BLaER1 (cell line): ENCODE data around the gene RAD51.

Experiments
- H3K27ac ChIP-seq: shearing (Covaris generic); formaldehyde crosslinking; 2 replicates; pipeline ENCODE4 v1.8.1; 2022
- H3K27me3 ChIP-seq: shearing (Covaris generic); formaldehyde crosslinking; 2 replicates; pipeline ENCODE4 v1.8.1; 2022
- H3K36me3 ChIP-seq: shearing (Covaris generic); formaldehyde crosslinking; 2 replicates; pipeline ENCODE4 v1.8.1; 2022
- H3K4me1 ChIP-seq: shearing (Covaris generic); formaldehyde crosslinking; 2 replicates; pipeline ENCODE4 v1.8.1; 2022
- H3K4me2 ChIP-seq: shearing (Covaris generic); formaldehyde crosslinking; 2 replicates; pipeline ENCODE4 v1.8.1; 2022
- H3K4me3 ChIP-seq: shearing (Covaris generic); formaldehyde crosslinking; 2 replicates; pipeline ENCODE4 v1.8.1; 2022
- H3K9ac ChIP-seq: shearing (Covaris generic); formaldehyde crosslinking; 2 replicates; pipeline ENCODE4 v1.8.1; 2022
- H3K9me3 ChIP-seq: shearing (Covaris generic); formaldehyde crosslinking; 2 replicates; pipeline ENCODE4 v1.8.1; 2022
- H4K20me1 ChIP-seq: shearing (Covaris generic); formaldehyde crosslinking; 2 replicates; pipeline ENCODE4 v1.8.1; 2022
- Cebpa-rat ChIP-seq: shearing (Covaris generic); IDR thresholded peaks from 2 replicates; pipeline ENCODE4 v1.8.1; 2022

The RAD51 gene

GRCh38 chr15:40743921-40744814 is 49.2 kb downstream of the RAD51 start:
- Histone ChIP-seq H3K27ac (peak overlapping the region; percentile 14; the same call in 1 of the 2 replicates), H3K4me2 (peak overlapping the region; percentile 48), H3K9me3 (no peaks in the 10 kb centered on the region), H3K4me3 (no peak overlapping the region), H3K36me3 (peaks cover 90% of the 10 kb centered on the region), H4K20me1 (peaks cover 42% of the 10 kb centered on the region), H3K4me1 (peaks cover 35% of the 10 kb centered on the region), H3K9ac (peak overlapping the region; percentile 12; the same call in 1 of the 2 replicates), H3K27me3 (no peaks in the 10 kb centered on the region)
- no peak for TF ChIP-seq Cebpa-rat

DNA sequence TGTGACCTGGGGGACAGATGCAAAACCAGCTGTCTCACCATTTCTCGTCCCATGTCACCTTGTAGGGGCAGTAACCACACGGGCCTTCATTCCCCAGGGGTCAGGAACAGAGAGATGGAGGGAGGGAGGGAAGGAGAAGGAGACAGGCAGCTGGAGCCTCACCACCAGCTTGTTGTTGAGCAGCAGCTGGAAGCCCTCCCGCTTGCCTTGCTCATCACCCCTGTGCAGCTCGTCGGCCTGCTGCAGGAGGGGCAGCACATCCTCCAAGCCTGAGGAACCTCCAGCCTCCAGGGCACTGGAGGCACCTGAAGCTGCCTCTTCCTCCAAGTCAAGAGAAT is 49.8 kb downstream of the RAD51 start:
- Histone ChIP-seq H3K9ac (peak overlapping the region; percentile 12; the same call in 1 of the 2 replicates), H3K9me3 (no peaks in the 10 kb centered on the region), H3K27ac (peak overlapping the region; percentile 14; the same call in 1 of the 2 replicates), H3K36me3 (peaks cover 90% of the 10 kb centered on the region), H3K4me1 (peaks cover 35% of the 10 kb centered on the region), H3K4me3 (no peak overlapping the region), H3K4me2 (peak overlapping the region; percentile 48), H3K27me3 (no peaks in the 10 kb centered on the region), H4K20me1 (peaks cover 42% of the 10 kb centered on the region)
- no peak for TF ChIP-seq Cebpa-rat

DNA sequence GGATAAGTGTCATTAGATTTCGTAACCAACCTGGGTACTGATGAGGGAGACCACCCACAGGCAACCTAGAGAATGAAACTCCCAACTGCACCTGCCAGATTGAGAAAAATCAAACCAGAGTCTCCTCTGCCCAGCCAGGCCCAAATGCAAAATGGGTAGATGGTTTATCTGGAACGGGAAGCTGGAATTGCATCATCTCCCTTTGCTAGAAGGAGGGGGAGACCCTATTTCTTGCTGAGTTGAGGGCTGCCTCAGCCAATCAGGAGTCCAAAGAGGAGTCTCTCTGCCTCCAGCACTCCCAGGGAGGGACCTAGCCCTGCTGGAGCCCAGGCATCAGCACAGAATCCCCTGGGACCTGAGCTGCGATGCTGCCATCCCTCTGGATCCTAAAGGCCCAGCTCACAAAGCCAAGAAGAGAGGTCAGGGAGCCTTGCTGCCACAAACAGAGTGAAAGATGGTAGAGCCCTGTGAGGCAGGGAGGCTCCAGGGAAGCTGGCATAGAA is 52.0 kb downstream of the RAD51 start:
- Histone ChIP-seq H4K20me1 (peaks cover 49% of the 10 kb centered on the region), H3K27me3 (no peaks in the 10 kb centered on the region), H3K27ac (no peak overlapping the region), H3K9me3 (no peaks in the 10 kb centered on the region), H3K36me3 (peaks cover 90% of the 10 kb centered on the region), H3K4me1 (peaks cover 35% of the 10 kb centered on the region), H3K9ac (no peak overlapping the region), H3K4me3 (no peak overlapping the region), H3K4me2 (no peak overlapping the region)
- TF ChIP-seq Cebpa-rat, result peak; percentile 26; the same call in 1 of the 2 replicates

- no peaks in the 10 kb centered on the region for H3K27me3 ChIP-seq
- no peak overlapping the region for H3K9ac ChIP-seq
- peaks cover 92% of the 10 kb centered on the region for H3K36me3 ChIP-seq
- peaks cover 55% of the 10 kb centered on the region for H4K20me1 ChIP-seq
- no peak overlapping the region for H3K4me3 ChIP-seq
- H3K9me3 ChIP-seq, result no peaks in the 10 kb centered on the region
- no peak overlapping the region for H3K4me2 ChIP-seq
- no peak for TF ChIP-seq Cebpa-rat
- H3K4me1 ChIP-seq, result peaks cover 43% of the 10 kb centered on the region
- H3K27ac ChIP-seq, result no peak overlapping the region
These were observed 53.0 kb downstream of the RAD51 start for GRCh38 chr15:40747685-40748631.

DNA sequence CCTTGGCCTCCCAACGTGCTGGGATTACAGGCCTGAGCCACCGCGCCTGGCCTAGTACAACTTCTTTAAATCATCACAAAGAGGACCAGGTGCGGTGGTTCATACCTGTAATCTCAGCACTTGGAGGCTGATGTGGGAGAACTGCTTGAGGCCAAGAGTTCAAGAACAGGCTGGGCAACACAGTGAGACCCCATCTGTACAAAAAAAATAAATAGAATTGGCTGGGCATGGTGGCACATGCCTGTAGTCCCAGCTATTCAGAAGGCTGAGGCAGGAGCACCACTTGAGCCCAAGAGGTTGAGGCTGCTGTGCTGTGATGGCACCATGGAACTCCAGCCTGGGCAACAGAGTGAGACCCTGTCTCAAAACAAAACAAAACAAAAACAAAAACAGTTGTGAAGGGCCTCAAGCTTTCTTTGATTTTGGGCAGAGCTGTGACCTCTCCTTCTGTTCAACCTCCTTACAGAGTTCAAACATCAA is 54.2 kb downstream of the RAD51 start:
- peaks cover 43% of the 10 kb centered on the region for H3K4me1 ChIP-seq
- no peak overlapping the region for H3K27ac ChIP-seq
- H4K20me1 ChIP-seq, result peaks cover 49% of the 10 kb centered on the region
- no peak overlapping the region for H3K9ac ChIP-seq
- H3K9me3 ChIP-seq, result no peaks in the 10 kb centered on the region
- H3K4me3 ChIP-seq, result no peak overlapping the region
- TF ChIP-seq Cebpa-rat, result no peak
- no peak overlapping the region for H3K4me2 ChIP-seq
- peaks cover 84% of the 10 kb centered on the region for H3K36me3 ChIP-seq
- no peaks in the 10 kb centered on the region for H3K27me3 ChIP-seq

GRCh38 chr15:40750885-40751284 is 55.9 kb downstream of the RAD51 start:
- Histone ChIP-seq H3K36me3 (peaks cover 69% of the 10 kb centered on the region), H3K9me3 (no peaks in the 10 kb centered on the region)

GRCh38 chr15:40751745-40752144 is 56.8 kb downstream of the RAD51 start:
- Histone ChIP-seq H3K9ac (no peak overlapping the region; the same call in 1 of the 2 replicates), H3K9me3 (no peaks in the 10 kb centered on the region), H4K20me1 (peaks cover 25% of the 10 kb centered on the region), H3K4me1 (peaks cover 38% of the 10 kb centered on the region), H3K27me3 (no peaks in the 10 kb centered on the region), H3K27ac (no peak overlapping the region), H3K4me3 (no peak overlapping the region), H3K4me2 (no peak overlapping the region), H3K36me3 (peaks cover 66% of the 10 kb centered on the region)
- TF ChIP-seq Cebpa-rat, result no peak

More at GRCh38 chr15:40750885-40751284, 55.9 kb downstream of the RAD51 start:
- no peak overlapping the region for H3K27ac ChIP-seq
- no peak for TF ChIP-seq Cebpa-rat
- H3K4me2 ChIP-seq, result no peak overlapping the region
- H3K4me1 ChIP-seq, result peaks cover 36% of the 10 kb centered on the region
- H4K20me1 ChIP-seq, result peaks cover 32% of the 10 kb centered on the region
- no peak overlapping the region; the same call in 1 of the 2 replicates for H3K9ac ChIP-seq
- H3K4me3 ChIP-seq, result no peak overlapping the region
- H3K27me3 ChIP-seq, result no peaks in the 10 kb centered on the region

DNA sequence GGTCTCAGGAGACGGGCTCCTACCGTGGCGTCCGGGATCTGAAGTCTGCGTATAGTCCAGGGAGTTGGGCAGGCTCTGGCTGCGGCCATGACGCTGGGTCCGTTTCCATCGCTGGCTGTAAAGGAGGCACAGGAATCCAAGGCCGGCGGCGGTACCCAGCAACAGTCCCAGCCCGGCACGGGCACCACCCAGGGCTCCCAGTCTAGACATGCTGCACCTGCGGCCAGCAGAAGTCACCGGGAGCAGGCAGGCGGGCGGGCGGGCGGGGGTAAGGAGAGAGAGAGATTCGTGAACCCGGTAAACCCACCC is 59.6 kb downstream of the RAD51 start:
- Histone ChIP-seq H3K9ac (peak overlapping the region; percentile 89), H3K4me2 (peak overlapping the region; percentile 96), H3K9me3 (no peaks in the 10 kb centered on the region), H3K27ac (peak overlapping the region; percentile 94), H3K4me1 (peaks cover 52% of the 10 kb centered on the region), H4K20me1 (peaks cover 13% of the 10 kb centered on the region; the same call in 1 of the 2 replicates), H3K4me3 (peak overlapping the region; percentile 90), H3K36me3 (peaks cover 39% of the 10 kb centered on the region), H3K27me3 (no peaks in the 10 kb centered on the region)
- no peak for TF ChIP-seq Cebpa-rat
